HG02588 (cell line): ENCODE results near the gene OR5AP2.
"Not testable (repeated sequence)": the region's sequence is repeated elsewhere in the genome, so short reads cannot be mapped to it uniquely, and the experiment has no call there.

Experiments
- ATAC-seq: cut with Tn5 transposase; IDR thresholded peaks from one replicate; pipeline ENCODE4 v1.9.1; 2021; ENCODE audit warnings: mild to moderate bottlenecking, moderate library complexity; ENCODE audit not compliant: unreplicated experiment

The OR5AP2 gene

GRCh38 chr11:56642339-56642738 is at the start of gene OR5AP2:
Gene OR5AP2 (minus strand): TSS chr11:56642439. CDS start chr11:56642439, 0 bp downstream.
- ATAC-seq, result no peak

DNA sequence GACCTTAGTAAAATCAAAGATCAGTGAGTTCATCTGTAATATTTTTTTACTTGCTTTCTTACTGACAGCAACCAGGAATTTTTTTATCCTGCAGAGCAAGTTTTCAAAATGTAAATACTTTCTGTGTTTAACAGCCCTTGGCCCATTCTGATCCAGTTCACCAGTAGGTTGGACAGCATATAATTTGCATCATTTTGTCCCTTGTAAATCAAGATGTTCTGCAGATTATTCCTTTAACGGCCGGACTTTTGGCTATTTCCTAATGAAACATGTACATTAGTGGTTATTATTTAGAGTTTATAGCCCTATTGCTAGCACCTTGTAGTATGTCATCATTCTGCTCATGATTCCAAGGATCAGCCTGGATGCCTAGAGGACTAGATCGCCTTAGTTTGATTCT is 48.9 kb upstream of the OR5AP2 start:
- not testable (repeated sequence) for ATAC-seq

DNA sequence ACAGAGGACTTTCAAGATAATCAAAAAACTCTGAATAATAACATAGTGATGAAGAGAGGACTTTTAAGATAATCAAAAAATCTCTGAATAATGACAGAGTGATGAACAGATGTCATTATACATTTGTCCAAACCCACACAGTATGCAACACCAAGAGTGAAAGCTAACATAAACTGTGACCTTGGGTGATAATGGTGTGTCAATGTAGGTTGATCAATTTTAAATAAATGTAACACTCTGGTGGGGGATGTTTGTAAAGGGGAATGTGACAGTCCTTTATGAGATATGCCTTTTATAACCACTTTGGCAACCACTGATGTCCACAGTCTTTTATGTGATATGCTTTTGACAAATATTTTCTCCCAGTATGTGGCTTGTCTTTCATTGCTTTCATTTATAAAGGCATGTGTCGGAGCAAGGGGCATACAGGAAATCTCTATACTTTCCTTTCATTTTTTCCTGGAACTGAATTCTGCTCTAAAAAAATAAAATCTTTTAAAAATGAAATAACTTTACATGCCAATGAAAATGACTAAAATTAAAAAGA is 46.4 kb upstream of the OR5AP2 start:
- no peak for ATAC-seq

- no peak for ATAC-seq
Observed at GRCh38 chr11:56670984-56671383, 28.7 kb upstream of the OR5AP2 start.

DNA sequence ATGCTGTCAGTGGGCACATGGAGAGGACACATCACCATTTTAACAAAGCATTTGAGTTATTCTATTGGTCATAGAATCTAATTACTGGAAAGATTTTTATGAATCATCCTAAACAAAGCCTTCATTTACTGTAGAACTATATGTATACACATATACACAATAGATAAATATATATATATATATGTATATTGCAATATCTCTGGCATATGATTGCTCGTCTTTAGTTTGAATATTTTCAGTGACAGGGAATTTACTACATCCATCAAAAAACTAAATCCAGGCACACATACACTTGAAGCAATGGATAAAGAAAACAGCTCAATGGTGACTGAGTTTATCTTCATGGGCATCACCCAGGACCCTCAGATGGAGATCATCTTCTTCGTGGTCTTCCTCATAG is 21.1 kb upstream of the OR5AP2 start, which contains the start of gene OR5AR1:
Gene OR5AR1, plus strand, starts transcription at position 301 of the 400 bp plus-strand sequence. Its CDS starts 0 bp downstream, at position 301.
- no peak for ATAC-seq

DNA sequence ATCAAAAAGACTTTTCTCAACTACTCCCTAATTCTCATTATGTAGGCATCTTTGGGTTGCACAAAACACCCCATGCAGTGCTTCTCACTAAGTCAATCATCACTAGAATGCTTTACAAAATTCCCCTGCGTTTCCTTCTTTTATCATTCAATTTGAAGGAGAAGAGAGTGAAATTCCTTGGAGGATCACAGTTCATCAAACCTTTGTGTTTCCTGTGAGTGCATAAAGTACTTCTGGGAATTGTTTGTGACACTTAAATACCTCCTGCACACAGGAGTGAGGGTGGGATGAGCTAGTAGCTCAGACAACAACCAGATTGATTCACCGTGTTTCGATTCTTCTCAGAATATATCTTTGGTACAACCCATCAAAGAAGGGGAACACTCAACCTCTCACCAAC is 17.5 kb upstream of the OR5AP2 start:
- no peak for ATAC-seq

- no peak for ATAC-seq
Observed at GRCh38 chr11:56637500-56637899, 4.7 kb downstream of the OR5AP2 start.

DNA sequence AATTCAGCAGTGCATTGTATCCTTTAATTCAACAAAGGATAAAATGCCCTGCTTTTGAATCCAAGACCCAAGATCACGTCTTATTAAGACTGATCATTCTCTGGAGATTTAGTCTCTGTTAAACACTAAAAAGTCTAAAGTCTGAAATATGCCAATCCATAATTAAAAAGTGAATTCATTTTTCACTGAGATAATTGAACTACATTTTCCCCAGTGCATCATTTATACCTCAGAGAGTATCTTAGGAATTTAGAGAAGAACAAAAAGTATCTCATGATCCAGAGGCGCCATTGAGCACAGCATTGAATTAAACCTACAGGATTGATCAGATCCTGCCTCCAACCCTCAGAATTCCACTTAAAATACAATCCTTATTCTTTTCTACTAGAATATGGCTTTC is 5.4 kb downstream of the OR5AP2 start:
- no peak for ATAC-seq

GRCh38 chr11:56632329-56632728 is 9.9 kb downstream of the OR5AP2 start:
- ATAC-seq, result no peak

DNA sequence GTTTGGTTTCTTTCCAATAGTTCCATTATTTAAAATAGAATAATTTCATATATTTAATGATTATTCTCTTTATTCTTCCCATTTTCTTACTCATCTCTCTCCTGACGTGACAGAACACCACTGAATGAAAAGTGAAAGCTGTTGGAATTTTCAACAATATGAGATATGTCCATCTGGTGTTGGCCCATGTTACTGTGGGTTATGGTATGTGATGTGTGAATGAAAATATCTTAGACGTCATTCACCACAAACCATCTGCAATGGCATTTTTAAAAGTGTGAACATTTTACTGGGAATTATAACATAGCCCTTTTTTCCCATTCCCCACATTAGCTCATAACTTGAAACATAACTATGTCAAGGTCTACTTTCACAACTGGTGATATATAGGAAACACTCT is 16.3 kb downstream of the OR5AP2 start:
- no peak for ATAC-seq

DNA sequence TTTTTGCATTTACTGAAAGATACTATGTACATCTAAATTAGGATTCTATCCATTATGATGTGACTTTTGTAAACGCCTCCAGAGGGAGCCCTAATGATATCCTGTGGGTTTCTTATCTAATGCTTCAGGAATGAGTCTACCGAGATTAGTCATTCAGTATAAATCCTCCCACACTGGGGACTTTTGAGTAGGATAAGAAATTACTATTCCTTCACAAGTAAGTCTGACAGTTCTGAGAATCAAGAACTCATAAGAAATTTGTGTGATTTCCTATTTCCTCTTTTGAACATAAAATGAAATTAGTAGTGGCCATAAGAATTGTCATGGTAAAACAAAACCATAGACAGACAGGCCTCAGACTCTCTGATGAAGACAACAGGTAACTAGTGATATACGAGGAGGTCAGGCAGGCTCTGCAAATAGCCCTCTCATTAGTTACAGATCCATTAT is 17.6 kb downstream of the OR5AP2 start:
- no peak for ATAC-seq

- no peak for ATAC-seq
Observed at GRCh38 chr11:56611174-56611573, 31.1 kb downstream of the OR5AP2 start.

- not testable (repeated sequence) for ATAC-seq
Observed at GRCh38 chr11:56592088-56592717, 50.0 kb downstream of the OR5AP2 start.
